NCI-H1417 treated with DMSO at 0.1 percent for 48 hours (cell line): ENCODE data around the gene PPIF.

ENCODE experiments used
- DNase-seq: peaks from one replicate; lab custom pipeline; 2025; lab: John Stamatoyannopoulos, UW

Gene PPIF

DNA sequence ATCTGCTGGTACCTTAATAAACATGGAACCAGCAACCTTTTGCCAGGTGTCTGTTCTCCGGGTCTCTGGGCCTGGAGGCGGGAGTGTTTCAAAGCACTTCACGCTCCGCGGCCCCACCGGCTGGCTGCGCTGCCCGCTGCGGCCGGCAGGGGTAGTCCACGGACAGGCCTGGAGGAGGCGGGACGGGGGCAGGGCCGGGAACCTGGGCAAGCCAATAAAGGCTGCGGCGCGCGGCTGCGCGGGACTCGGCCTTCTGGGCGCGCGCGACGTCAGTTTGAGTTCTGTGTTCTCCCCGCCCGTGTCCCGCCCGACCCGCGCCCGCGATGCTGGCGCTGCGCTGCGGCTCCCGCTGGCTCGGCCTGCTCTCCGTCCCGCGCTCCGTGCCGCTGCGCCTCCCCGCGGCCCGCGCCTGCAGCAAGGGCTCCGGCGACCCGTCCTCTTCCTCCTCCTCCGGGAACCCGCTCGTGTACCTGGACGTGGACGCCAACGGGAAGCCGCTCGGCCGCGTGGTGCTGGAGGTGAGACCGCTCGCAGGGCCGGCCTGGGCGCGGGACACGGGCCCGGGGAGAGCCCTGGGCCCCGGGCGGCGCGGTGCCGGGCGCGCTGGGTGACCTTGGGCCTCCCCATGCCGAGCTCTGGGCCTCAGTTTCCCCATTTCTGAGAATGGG is at the start of gene PPIF:
Gene PPIF, plus strand, starts transcription at position 244 of the 668 bp plus-strand sequence. Its CDS starts 80 bp downstream, at position 324.
- DNase-seq, result peak; percentile 26

GRCh38 chr10:79298403-79299244 is 48.6 kb upstream of the PPIF start:
- no peak for DNase-seq

GRCh38 chr10:79299397-79300241 is 47.6 kb upstream of the PPIF start:
- no peak for DNase-seq

- DNase-seq, result no peak
Observed at GRCh38 chr10:79300711-79301110, 46.6 kb upstream of the PPIF start.

DNA sequence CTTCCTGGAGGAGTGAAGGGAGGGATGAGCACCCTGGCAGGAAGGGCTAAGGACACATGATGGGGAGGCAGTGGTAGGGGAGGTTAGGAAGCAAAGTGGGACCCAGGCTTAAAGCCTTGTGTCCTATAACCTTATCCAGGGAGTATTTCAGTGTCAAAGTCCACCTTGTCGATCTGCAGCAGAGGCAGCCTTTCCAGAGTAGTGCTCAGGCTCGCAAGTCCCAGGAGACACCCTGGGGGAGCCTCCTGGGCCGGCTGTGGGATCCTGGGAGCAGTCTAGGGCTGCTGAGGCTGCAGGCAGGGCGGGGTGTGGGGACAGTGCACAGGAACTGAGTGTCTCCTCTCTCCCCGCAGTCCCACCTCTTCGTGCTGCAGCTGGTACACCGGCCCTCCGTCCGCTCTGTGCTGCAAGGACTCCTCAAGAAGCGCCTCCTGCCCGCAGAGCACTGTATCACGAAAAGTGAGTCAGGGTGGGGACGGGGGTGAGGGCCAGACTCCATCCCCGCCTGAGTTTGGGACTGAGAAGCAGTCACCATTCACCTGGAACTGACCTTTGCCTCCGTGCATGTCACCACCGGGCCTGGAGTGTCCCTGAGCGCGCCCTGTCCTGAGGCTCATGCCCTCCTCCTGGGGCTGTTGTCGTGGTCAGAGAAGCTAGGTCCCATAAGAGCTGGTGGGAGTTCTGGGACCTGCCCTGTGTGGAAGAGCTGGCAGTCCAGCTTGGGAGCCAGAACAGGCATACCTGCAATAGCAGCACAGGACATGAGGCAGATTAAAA is 45.3 kb upstream of the PPIF start:
- DNase-seq, result no peak

GRCh38 chr10:79303631-79304478 is 43.4 kb upstream of the PPIF start:
- no peak for DNase-seq

DNA sequence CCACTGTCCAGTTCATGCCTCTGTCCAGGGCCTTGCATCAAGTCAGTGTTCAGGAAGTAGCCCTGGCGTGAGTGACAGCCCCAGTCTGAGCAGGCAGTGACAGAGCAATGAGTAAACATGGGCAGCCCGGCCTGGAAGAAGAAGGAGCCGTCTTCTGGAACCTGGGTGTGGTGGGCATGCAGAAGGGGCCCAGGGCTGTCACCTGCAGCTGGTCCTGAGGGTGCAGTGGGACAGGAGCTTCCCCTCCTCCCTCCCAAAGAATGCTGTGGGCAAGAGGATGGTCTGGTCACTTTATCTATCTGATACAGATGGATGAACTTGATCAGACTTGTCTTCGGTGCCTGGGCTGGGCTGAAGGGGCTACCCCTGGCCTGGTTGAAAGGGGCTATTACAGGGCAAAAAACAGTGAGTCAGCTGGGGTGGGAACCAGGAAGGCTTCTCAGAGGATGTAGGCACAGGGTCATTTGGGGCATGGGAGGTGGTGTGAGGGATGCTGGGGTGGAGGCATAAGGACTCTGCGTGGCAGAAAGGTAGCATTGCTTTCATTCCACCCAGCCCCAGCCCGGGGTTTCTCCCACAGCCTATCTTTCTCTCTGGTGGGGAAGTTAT is 42.7 kb upstream of the PPIF start:
- no peak for DNase-seq

DNA sequence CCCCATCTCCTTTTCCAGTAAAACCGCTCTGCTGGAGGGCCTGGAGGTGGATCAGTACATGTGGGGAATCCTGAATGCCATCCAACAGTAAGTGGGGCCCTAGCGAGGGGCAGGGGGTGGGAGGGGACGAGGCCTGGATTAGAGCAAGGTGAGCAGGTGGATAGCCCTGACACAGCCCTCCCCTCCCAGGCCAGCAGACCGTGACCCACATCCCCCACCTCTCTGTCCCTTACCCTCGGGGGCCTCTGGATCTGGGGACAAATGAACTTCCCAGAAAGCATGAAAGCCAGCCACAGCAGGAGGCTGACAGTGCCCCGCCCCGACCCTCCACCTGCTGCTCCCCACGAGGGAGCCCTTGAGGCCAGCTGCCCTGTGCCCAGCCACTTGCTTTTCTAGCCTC is 41.8 kb upstream of the PPIF start:
- DNase-seq, result no peak

GRCh38 chr10:79305988-79306387 is 41.3 kb upstream of the PPIF start:
- no peak for DNase-seq

DNA sequence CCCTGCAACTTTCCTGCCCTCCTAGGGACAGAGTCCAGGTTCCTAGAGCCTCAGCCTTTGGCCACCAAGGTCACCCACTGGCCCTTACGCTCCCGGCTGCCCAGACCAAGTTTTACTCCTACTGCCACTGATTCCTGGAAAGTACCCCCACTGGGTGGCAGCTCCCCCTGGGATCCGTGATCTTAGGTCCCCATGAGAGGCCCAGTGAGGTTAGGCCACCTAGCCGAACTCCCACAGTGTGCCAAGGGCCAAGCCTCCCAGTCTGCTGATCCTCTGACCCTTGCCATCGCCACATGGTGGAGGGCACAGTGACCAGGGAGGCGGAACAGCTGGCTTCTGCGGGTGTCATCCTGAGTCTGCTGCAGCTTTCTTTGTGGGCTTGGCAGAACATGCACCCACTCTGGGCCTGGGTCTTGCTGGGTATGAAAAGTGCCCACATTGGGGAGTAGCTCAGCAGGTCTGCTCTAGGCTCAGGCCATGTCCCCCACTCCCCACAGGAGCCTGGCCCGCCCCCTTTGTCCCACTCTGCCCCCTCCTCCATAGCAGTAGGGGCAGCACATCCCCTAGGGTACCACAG is 40.5 kb upstream of the PPIF start:
- no peak for DNase-seq

GRCh38 chr10:79308016-79308415 is 39.3 kb upstream of the PPIF start:
- no peak for DNase-seq

DNA sequence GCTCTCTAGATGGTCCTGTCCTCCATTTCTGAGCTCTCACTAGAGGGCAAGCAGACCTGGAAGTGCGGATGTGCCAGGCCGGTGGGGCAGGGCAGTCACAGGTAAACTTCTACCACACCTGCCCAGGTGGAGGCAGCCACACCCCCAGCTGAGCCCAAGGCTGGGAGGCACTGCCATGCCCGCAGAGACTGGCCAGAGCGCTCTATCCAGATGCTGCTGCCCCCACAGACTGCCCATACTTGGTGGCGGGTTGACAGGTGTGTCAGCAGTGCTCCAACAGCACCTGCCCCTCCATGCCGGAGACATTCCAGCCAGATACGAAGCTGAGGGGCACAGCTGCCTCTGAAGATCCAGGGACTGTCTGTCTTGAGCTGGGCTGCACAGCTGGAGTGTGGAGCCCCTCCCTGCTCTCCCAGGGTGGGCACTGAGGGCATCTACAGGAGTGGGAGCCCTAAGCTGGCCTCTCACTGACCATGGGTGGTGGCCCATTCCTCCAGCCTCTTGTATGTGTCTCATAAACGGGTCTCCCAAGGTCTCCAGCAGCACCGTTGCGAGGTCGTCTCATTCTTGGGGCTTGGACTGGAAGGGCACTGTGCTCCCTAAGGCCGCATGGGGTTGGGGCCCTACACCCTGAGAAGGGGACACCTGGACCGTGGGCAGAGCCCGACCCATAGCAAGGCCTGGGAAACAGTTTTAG is 38.2 kb upstream of the PPIF start:
- DNase-seq, result no peak

DNA sequence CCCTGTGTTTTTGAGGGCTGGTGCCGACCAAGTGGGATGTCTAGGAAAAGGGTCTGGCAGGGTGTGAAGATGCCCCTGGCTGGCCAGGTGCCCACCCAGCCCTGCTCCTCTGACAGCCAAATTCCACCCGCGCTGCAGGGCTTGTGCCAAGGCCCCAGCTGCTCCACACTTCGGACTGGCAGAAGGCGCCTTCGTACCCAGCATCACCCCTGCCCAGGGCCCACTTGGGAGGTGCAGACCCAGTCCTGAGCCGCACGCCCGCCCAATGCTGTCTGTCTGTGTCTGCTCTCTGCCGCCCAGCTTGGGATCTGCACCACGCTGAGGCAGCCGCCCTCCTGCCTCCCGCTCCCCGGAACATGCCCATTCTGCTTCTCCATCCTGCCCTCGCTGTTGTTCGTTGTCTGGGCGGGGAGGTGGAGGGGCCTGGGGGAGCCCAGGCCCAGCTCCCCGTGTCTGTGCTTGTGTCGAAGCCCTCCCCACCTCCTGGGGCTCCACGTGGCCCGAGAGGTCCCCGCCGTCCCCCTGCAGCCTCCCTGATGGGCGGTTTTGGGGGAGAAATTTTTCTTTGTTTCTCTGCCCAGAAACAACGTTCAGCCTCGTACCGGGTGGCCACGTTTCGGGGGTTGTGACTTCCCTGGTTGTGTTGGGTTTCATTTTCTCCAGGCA is 36.9 kb upstream of the PPIF start:
- DNase-seq, result no peak

DNA sequence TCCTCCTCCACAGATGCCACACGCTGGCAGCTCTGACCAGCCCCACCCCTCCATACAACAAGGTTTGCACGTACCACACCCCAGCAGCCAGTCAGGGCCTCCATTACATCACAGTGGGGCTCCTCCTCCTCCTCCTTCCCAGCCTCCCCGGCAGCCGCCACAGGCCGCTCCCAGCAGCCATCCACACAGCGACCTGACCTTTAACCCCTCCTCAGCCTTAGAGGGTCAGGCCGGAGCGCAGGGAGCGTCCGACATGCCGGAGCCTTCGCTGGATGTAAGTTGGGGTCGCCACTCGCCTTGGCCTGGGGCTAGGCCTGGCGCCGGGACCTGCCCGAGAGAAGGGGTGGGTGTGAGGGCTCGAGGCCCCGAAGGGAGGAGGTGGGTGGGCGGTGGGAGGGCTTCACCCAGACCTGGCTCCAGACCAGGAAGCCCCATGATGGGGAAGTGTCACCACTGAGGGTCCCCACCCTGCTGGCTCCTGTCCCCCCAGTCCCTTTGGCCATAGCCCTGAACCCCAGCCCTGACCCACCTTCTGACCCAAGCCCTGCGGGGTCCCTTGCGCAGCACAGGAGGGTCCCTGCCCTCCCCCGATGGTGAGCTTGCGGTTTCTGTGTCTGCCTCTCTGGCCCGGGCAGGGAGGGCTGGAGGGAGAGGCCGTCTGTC is 36.2 kb upstream of the PPIF start:
- DNase-seq, result no peak

DNA sequence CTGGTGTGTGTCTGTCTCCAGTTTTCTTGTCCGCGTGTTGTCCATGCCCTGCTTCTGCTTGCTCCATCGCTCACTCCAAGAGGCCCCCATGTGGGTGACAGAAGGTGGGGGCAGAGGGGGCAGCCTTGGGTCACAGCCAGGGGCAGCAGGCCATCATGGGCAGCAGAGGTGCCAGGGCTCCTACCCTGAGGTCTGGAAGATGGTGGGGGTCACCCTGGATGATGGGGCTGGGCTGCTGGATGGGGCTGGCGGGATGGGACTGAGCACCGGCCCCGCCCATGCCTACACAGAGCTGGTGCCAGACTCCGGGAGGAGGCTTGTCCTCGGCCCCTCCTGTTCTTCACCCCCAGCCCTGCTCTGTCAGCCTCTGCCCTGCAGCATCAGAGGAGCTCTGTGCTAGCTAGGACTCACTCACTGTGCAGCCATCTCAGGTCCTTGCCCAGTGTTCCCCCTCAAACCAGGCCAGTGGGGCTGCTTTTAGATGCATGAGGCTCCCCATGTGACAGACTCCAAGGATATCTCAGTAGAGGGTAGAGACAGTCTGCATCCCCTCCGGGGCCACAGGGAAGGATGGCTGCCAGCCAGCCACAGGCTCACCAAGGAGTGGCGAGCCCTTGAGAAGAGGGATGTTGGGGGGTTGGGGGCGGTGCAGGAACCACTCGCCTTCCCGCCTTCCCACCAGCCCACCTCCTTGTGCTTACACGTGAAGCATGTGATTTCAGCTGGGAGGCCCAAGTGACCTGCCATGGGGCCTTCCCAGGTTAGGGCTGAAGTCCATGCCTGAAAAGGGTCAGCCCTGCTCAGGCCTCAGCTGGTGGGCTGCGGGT is 35.5 kb upstream of the PPIF start:
- no peak for DNase-seq

DNA sequence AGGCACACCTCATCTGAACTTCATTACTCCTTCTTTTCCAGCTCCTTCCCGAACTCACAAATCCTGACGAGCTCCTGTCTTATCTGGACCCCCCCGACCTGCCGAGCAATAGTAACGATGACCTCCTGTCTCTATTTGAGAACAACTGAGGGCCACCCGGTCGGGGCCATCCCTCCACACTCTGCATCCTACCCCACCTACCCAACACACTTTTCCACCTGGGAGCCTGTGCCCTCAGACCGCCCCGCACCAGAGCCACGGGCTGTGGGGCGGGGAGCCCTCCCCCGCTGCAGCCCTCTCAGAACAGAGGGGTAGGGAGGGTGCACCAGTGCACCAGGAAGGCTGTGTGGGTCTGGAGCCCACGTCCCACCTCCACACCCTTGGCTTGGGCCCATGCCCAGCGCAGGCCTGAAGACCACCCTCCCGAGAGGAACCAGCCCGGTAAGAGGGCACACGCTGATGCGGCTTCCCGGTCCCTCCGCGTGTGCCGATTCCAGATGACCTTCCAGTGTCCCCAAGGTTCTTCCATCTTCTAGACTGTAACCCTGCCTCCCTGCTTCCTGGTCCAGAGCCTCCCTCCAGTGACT is 34.6 kb upstream of the PPIF start:
- DNase-seq, result no peak

DNA sequence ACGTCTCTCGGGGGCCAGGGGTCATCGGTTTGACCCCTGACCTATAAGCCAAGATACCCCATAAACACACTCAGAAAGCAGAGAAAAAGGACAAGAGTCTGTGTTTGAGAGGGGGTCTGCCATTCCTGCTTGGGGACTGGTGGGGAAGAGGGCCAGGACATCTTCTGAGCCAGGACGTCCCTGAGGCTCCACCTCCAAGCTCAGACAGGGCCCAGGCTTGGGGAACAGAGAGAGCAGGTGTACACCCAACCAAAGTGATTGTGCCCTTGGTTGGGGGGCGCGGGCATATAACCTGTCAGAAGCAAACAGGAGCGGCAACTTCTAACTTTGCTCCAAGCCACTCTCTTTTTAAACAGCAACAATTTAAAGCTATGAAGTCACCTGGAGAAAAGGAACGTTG is 33.9 kb upstream of the PPIF start:
- no peak for DNase-seq
